ENCODE measurements around the gene GPR151. TPM values are rescaled to one million over a fixed set of nuclear protein-coding genes. Genes with fewer than 3 reads are reported as not detected.

The GPR151 gene
- total RNA-seq, 3 donors from 2014 or later: not detected

DNA sequence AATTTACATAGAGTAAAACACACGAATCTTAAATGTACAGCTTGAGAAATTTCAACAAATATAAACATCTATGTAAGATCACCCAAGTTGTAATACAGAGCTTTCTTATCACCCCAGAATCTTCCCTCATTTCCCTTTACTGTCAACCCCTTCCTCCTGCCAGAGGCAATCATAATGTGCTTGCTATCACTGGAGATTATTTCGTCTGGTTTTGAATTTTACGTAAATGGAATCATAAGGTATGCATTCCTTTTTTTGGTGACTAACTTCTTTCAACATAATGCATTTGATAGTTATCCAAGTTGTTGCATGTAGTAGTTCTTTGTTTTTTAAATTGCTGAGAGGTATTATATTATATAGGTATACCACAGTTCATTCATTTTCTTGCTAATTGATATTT lies 37.5 kb upstream of the GPR151 start:
- intact Hi-C loops (cut with DNase I; ENCODE audit: low total_unique reads): loop anchor here (5.0 kb wide), 1 partner anchor 414 kb away; no protein-coding TSS in a partner anchor
- TF ChIP-seq POLR2AphosphoS5 (IDR thresholded peaks at IDR 0.05): no peak
- TF ChIP-seq POLR2A (IDR thresholded peaks at IDR 0.05): no peak
- TF ChIP-seq, protein P1, sequence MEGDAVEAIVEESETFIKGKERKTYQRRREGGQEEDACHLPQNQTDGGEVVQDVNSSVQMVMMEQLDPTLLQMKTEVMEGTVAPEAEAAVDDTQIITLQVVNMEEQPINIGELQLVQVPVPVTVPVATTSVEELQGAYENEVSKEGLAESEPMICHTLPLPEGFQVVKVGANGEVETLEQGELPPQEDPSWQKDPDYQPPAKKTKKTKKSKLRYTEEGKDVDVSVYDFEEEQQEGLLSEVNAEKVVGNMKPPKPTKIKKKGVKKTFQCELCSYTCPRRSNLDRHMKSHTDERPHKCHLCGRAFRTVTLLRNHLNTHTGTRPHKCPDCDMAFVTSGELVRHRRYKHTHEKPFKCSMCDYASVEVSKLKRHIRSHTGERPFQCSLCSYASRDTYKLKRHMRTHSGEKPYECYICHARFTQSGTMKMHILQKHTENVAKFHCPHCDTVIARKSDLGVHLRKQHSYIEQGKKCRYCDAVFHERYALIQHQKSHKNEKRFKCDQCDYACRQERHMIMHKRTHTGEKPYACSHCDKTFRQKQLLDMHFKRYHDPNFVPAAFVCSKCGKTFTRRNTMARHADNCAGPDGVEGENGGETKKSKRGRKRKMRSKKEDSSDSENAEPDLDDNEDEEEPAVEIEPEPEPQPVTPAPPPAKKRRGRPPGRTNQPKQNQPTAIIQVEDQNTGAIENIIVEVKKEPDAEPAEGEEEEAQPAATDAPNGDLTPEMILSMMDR (IDR thresholded peaks at IDR 0.05): no peak
- H3K36me3 ChIP-seq: no peaks in the 10 kb centered on the region

DNA sequence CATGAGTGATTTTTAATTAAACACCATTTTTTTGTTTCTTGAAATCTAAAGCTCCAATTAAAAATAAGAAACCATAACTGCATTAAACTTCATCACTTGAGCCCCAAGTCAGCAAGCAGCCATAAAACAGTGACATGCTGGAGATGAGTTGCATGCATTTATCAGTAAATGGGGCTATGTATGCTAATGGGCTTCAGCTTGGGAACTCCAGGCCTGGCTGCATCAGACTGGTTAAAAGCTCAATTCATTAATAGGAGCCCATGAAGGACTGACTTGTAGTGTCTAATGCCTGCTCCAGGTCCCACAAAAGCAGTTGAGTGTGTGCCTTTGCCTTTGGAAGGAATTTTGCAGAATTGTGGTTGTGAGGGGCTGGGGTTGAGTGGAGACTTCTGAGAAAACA lies 33.6 kb upstream of the GPR151 start:
- Histone ChIP-seq H3K27me3 (no peaks in the 10 kb centered on the region), H3K9me3 (no peaks in the 10 kb centered on the region), H3K4me1 (no peaks in the 10 kb centered on the region), H3K27ac (no peak overlapping the region), H3K4me3 (no peak overlapping the region), H3K36me3 (no peaks in the 10 kb centered on the region)
- intact Hi-C loops (cut with DNase I; ENCODE audit: low total_unique reads): loop anchor here (5.0 to 10.0 kb wide), 3 partner anchors 365 to 1275 kb away; no protein-coding TSS in a partner anchor
- DNase-seq (ENCODE audit: low spot score in 2 of 2): no peak
- TF ChIP-seq POLR2A (IDR thresholded peaks at IDR 0.05) (no peak), POLR2AphosphoS5 (IDR thresholded peaks at IDR 0.05) (no peak)
- TF ChIP-seq, protein P1 (IDR thresholded peaks at IDR 0.05): no peak

More for the DNA sequence above, 37.5 kb upstream of the GPR151 start:
- no peaks in the 10 kb centered on the region for H3K27me3 ChIP-seq
- no peaks in the 10 kb centered on the region for H3K9me3 ChIP-seq
- no peak overlapping the region for H3K27ac ChIP-seq
- H3K4me1 ChIP-seq: no peaks in the 10 kb centered on the region
- DNase-seq (ENCODE audit: low spot score in 2 of 2): no peak
- no peak overlapping the region for H3K4me3 ChIP-seq

DNA sequence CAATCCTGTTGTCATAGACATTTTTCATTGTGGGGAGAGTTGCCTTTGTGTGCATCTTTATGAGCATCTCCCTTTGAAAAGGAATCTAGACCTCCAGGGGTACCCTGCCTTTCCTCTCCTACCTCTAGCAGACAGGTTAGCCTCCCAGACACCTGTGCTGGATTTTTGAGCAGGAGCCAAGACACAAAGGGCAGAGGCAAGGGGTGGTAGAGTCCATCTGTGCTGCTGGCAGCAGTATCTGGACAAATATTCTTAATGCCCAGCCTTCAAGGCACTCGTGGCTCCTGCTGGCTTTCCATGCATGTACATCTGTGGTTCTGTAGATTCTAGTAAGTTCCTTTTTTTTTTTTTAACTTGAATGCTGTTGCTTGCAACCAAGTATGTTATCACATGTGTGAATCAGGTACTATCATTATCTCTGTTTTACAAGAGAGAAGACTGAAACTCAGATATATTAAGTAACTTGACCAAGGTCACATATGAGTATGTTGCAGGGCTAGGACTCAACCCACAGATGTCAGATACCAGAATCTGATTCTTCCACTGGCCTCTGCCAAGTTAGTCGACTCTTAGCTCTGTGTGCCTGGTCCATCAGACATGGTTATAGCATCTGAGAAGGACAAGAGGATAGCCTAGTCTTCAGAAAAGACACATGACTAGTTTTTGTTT lies 32.9 kb upstream of the GPR151 start:
- DNase-seq (ENCODE audit: low spot score in 2 of 2): no peak
- Histone ChIP-seq H3K4me3 (no peak overlapping the region), H3K27ac (no peak overlapping the region), H3K36me3 (no peaks in the 10 kb centered on the region), H3K4me1 (no peaks in the 10 kb centered on the region), H3K27me3 (no peaks in the 10 kb centered on the region), H3K9me3 (no peaks in the 10 kb centered on the region)
- TF ChIP-seq, protein P1 (IDR thresholded peaks at IDR 0.05): no peak
- no peak for TF ChIP-seq POLR2AphosphoS5 (IDR thresholded peaks at IDR 0.05)
- TF ChIP-seq POLR2A (IDR thresholded peaks at IDR 0.05): no peak
- intact Hi-C loops (cut with DNase I; ENCODE audit: low total_unique reads): loop anchor here (10.0 kb wide), 2 partner anchors 366 to 1274 kb away; no protein-coding TSS in a partner anchor

DNA sequence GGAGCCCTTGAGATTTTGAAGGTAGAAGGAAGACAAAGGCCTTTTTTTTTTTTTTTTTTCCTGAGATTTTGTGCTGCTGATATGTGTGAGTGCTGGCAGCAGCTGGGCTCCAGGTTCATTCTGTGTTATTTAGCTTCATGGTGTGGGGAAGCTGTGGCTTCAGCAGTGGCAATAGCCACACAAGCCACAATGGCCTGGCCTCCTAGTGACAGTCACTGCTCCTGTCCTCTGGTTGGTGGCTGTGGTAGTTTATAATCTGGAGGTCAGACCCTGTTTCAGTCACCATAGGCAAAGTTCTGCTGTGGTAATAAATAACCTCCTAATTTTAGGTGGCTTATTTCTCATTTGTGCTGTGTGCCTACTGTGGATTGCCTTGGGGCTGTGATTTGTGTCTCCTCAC lies 28.2 kb upstream of the GPR151 start:
- Histone ChIP-seq H3K9me3 (no peaks in the 10 kb centered on the region), H3K4me1 (no peaks in the 10 kb centered on the region), H3K27ac (no peak overlapping the region), H3K4me3 (no peak overlapping the region), H3K27me3 (no peaks in the 10 kb centered on the region), H3K36me3 (no peaks in the 10 kb centered on the region)
- TF ChIP-seq POLR2AphosphoS5 (IDR thresholded peaks at IDR 0.05): no peak
- TF ChIP-seq, protein P1 (IDR thresholded peaks at IDR 0.05): no peak
- TF ChIP-seq POLR2A (IDR thresholded peaks at IDR 0.05): no peak
- DNase-seq (ENCODE audit: low spot score in 2 of 2): no peak
- intact Hi-C loops (cut with DNase I; ENCODE audit: low total_unique reads): loop anchor here (10.0 kb wide), 2 partner anchors 371 to 1269 kb away; no protein-coding TSS in a partner anchor

All from breast epithelium (tissue), 4 donors.